H1 (cell line): ENCODE results near the gene STX8. TPM values are rescaled to one million over a fixed set of nuclear protein-coding genes. Genes with fewer than 3 reads are reported as not detected.

ENCODE experiments used
- CTCF ChIA-PET: fragments of 300-600 bp; sonication (Branson Sonifier 250); formaldehyde crosslinking; loops from one replicate; lab custom pipeline; 2021; ENCODE audit not compliant: partially characterized antibody; lab: Charles Lee
- POLR2A ChIA-PET: fragments of 300-600 bp; sonication (Branson Sonifier 250); formaldehyde crosslinking; loops from one replicate; lab custom pipeline; 2021; ENCODE audit warnings: inconsistent platforms; ENCODE audit not compliant: partially characterized antibody; lab: Charles Lee
- DNase-seq, 2 experiments: peaks; one replicate each; pipeline versions ENCODE4 v3.0.0 to v3.0.0-alpha.2; 2010 to 2022; ENCODE audit warnings: low spot score in 2 of 2, low read depth in 1 of 2, mixed read lengths in 1 of 2
- FAIRE-seq: peaks from 2 replicates; lab custom pipeline; 2011; peaks lifted over from hg19 to GRCh38; lab: Jason Lieb, UNC
- H2AFZ ChIP-seq: 2 replicates; pipeline ENCODE4 v1.8.1; 2012; ENCODE audit warnings: low read length, inconsistent platforms
- H2AK5ac ChIP-seq: 2 replicates; pipeline ENCODE4 v1.6.1; 2013; ENCODE audit warnings: low read depth, low read length
- H2BK120ac ChIP-seq: replicated peaks from 2 replicates; pipeline ENCODE3; 2013; ENCODE audit warnings: low read depth, low read length, inconsistent platforms
- H2BK12ac ChIP-seq: 2 replicates; pipeline ENCODE4 v1.6.1; 2013; ENCODE audit warnings: low read depth, low read length
- H2BK15ac ChIP-seq: 2 replicates; pipeline ENCODE4 v1.6.1; 2013; ENCODE audit warnings: low read length
- H2BK20ac ChIP-seq: 2 replicates; pipeline ENCODE4 v1.6.1; 2013; ENCODE audit warnings: low read length
- H2BK5ac ChIP-seq: 2 replicates; pipeline ENCODE4 v1.6.1; 2013; ENCODE audit warnings: low read depth, low read length
- H3K14ac ChIP-seq: 2 replicates; pipeline ENCODE4 v1.6.1; 2013; ENCODE audit warnings: inconsistent platforms; ENCODE audit not compliant: insufficient read length
- H3K18ac ChIP-seq: 2 replicates; pipeline ENCODE4 v1.6.1; 2013; ENCODE audit warnings: low read length; ENCODE audit errors: extremely low read depth
- H3K23ac ChIP-seq: 2 replicates; pipeline ENCODE4 v1.6.1; 2013; ENCODE audit warnings: inconsistent platforms; ENCODE audit not compliant: insufficient read length
- H3K23me2 ChIP-seq: 2 replicates; pipeline ENCODE4 v1.6.1; 2013; ENCODE audit warnings: low read depth, low read length
- H3K27ac ChIP-seq: 2 replicates; pipeline ENCODE4 v1.6.1; 2011; ENCODE audit warnings: low read depth, low read length, inconsistent platforms
- H3K27me3 ChIP-seq, 4 experiments: replicated peaks in 1 of 4; 1 replicate in 1 of 4; 2 replicates in 3 of 4; pipeline versions ENCODE4 v1.6.1 to v1.8.1; 2011 to 2013; ENCODE audit warnings: low read length in 3 of 4, mild to moderate bottlenecking in 3 of 4, inconsistent platforms in 2 of 4, mixed read lengths in 2 of 4, moderate library complexity in 1 of 4; ENCODE audit not compliant: control insufficient read depth in 3 of 4, insufficient read depth in 3 of 4; ENCODE audit errors: extremely low read depth in 1 of 4
- H3K36me3 ChIP-seq, 4 experiments: 2 replicates each; pipeline versions ENCODE4 v1.6.1 to v1.8.1; 2011 to 2013; ENCODE audit warnings: mild to moderate bottlenecking in 4 of 4, low read length in 3 of 4, moderate library complexity in 2 of 4, control low read depth in 1 of 4, inconsistent platforms in 1 of 4; ENCODE audit not compliant: insufficient read depth in 4 of 4, control insufficient read depth in 2 of 4
- H3K4ac ChIP-seq: replicated peaks from 2 replicates; pipeline ENCODE3; 2013; ENCODE audit warnings: low read length, low read depth, mixed read lengths, inconsistent platforms; ENCODE audit not compliant: insufficient read length
- H3K4me1 ChIP-seq, 4 experiments: replicated peaks in 1 of 4; 1 replicate in 1 of 4; 2 replicates in 3 of 4; pipeline versions ENCODE4 v1.6.1 to v1.8.1; 2011 to 2013; ENCODE audit warnings: low read length in 3 of 4, inconsistent platforms in 2 of 4, mixed read lengths in 1 of 4; ENCODE audit not compliant: insufficient read depth in 4 of 4, control insufficient read depth in 3 of 4
- H3K4me2 ChIP-seq, 2 experiments: 2 replicates each; pipeline versions ENCODE4 v1.6.1 to v1.8.1; 2011 to 2013; ENCODE audit warnings: low read depth in 2 of 2, low read length in 2 of 2, control low read depth in 1 of 2, inconsistent platforms in 1 of 2, mild to moderate bottlenecking in 1 of 2; ENCODE audit not compliant: insufficient read depth in 1 of 2
- H3K4me3 ChIP-seq, 4 experiments: fragments of 200-600, 300-600 bp in 1 of 4; sonication (generic), shearing (Covaris generic), sonication (Bioruptor Twin) in 1 of 4; 2 replicates each; pipeline versions ENCODE4 v1.5.1 to v1.8.1; 2011 to 2016; ENCODE audit warnings: low read length in 4 of 4, low read depth in 3 of 4, control low read depth in 2 of 4, inconsistent platforms in 2 of 4, mild to moderate bottlenecking in 2 of 4, mixed read lengths in 1 of 4, moderate library complexity in 1 of 4; ENCODE audit not compliant: insufficient read depth in 2 of 4; ENCODE audit errors: extremely low read depth in 1 of 4
- H3K56ac ChIP-seq: replicated peaks from 2 replicates; pipeline ENCODE3; 2013; ENCODE audit warnings: low read depth, mild to moderate bottlenecking, mixed read lengths, low read length, inconsistent platforms; ENCODE audit not compliant: insufficient read length
- H3K79me1 ChIP-seq: 2 replicates; pipeline ENCODE4 v1.6.1; 2013; ENCODE audit warnings: low read depth, low read length, control low read depth
- H3K79me2 ChIP-seq, 2 experiments: 2 replicates each; pipeline versions ENCODE4 v1.6.1 to v1.8.1; 2012 to 2013; ENCODE audit warnings: low read length in 2 of 2, mild to moderate bottlenecking in 2 of 2, inconsistent platforms in 1 of 2; ENCODE audit not compliant: insufficient read depth in 2 of 2, control insufficient read depth in 1 of 2
- H3K9ac ChIP-seq, 4 experiments: replicated peaks in 1 of 4; 1 replicate in 1 of 4; 2 replicates in 3 of 4; pipeline versions ENCODE4 v1.6.1 to v1.8.1; 2011 to 2013; ENCODE audit warnings: low read depth in 3 of 4, low read length in 3 of 4, control low read depth in 2 of 4, mild to moderate bottlenecking in 2 of 4, moderate library complexity in 2 of 4, inconsistent platforms in 1 of 4; ENCODE audit errors: extremely low read depth in 1 of 4
- H3K9me3 ChIP-seq, 2 experiments: 2 replicates each; pipeline versions ENCODE4 v1.6.1 to v1.8.1; 2012 to 2013; ENCODE audit warnings: mild to moderate bottlenecking in 2 of 2, moderate library complexity in 2 of 2, control low read depth in 1 of 2, inconsistent platforms in 1 of 2, low read depth in 1 of 2, low read length in 1 of 2, mixed read lengths in 1 of 2; ENCODE audit not compliant: insufficient read depth in 2 of 2
- H4K20me1 ChIP-seq, 2 experiments: replicated peaks in 1 of 2; 2 replicates each; pipeline versions ENCODE3 to v1.8.1; 2011 to 2013; ENCODE audit warnings: inconsistent platforms in 2 of 2, low read length in 2 of 2, mild to moderate bottlenecking in 1 of 2; ENCODE audit not compliant: insufficient read depth in 2 of 2, control insufficient read depth in 1 of 2
- H4K5ac ChIP-seq: 2 replicates; pipeline ENCODE4 v1.6.1; 2013; ENCODE audit warnings: low read length, low read depth, mixed read lengths, inconsistent platforms; ENCODE audit not compliant: insufficient read length
- H4K8ac ChIP-seq: 2 replicates; pipeline ENCODE4 v1.8.0; 2013; ENCODE audit warnings: mild to moderate bottlenecking, moderate library complexity, low read length, inconsistent platforms; ENCODE audit not compliant: insufficient read depth; ENCODE audit errors: extremely low read depth
- H4K91ac ChIP-seq: replicated peaks from 2 replicates; pipeline ENCODE3; 2013; ENCODE audit warnings: low read length, mixed read lengths, inconsistent platforms; ENCODE audit not compliant: insufficient read length
- ATF2 ChIP-seq: IDR thresholded peaks from 2 replicates; pipeline ENCODE4 v1.6.1; 2012; ENCODE audit warnings: low read length, inconsistent platforms
- CHD1 ChIP-seq: IDR thresholded peaks from 2 replicates; pipeline ENCODE4 v1.6.1; 2012; ENCODE audit warnings: low read depth, low read length, improper control_type of control experiment
- EP300 ChIP-seq, 2 experiments: IDR thresholded peaks; 1 replicate in 1 of 2; 2 replicates in 1 of 2; pipeline ENCODE4 v1.6.1; 2011 to 2012; ENCODE audit warnings: low read depth in 2 of 2, low read length in 2 of 2, mild to moderate bottlenecking in 2 of 2, borderline replicate concordance in 1 of 2, inconsistent platforms in 1 of 2, moderate library complexity in 1 of 2
- JUN ChIP-seq: IDR thresholded peaks from 2 replicates; pipeline ENCODE4 v1.6.1; 2011; ENCODE audit warnings: low read depth, mild to moderate bottlenecking, improper control_type of control experiment, low read length
- POU5F1 ChIP-seq: IDR thresholded peaks from 2 replicates; pipeline ENCODE4 v1.6.1; 2011; ENCODE audit warnings: low read depth, mild to moderate bottlenecking, low read length, moderate library complexity
- SIRT6 ChIP-seq: IDR thresholded peaks from one replicate; pipeline ENCODE4 v1.7.1; 2012; ENCODE audit warnings: low read length, inconsistent platforms
- SP1 ChIP-seq: IDR thresholded peaks from 2 replicates; pipeline ENCODE4 v1.6.1; 2011; ENCODE audit warnings: low read depth, low read length
- SUZ12 ChIP-seq: fragments of 200-600 bp; sonication (generic); IDR thresholded peaks from 2 replicates; pipeline ENCODE4 v1.6.1; 2012; ENCODE audit warnings: mild to moderate bottlenecking, inconsistent platforms, low read length, moderate library complexity, mixed read lengths
- TAF7 ChIP-seq: optimal IDR thresholded peaks from 2 replicates; pipeline ENCODE3; 2011; ENCODE audit warnings: low read depth, mild to moderate bottlenecking, inconsistent platforms, low read length, moderate library complexity, borderline replicate concordance
- WGBS, 2 experiments: shearing (Covaris generic) in 1 of 2; methylation state at CpG; one replicate each; pipeline versions ENCODE4 v1.1.6 to v1.1.7; 2013 to 2015; ENCODE audit warnings: low lambda C conversion rate in 2 of 2, mixed read lengths in 2 of 2, inconsistent platforms in 1 of 2, low coverage in 1 of 2, missing lambda C conversion rate in 1 of 2; ENCODE audit not compliant: insufficient replicate concordance in 2 of 2, insufficient coverage in 1 of 2, insufficient read length in 1 of 2; ENCODE audit errors: extremely low coverage in 1 of 2, missing lambda C conversion rate in 1 of 2; 5-methylcytosine and 5-hydroxymethylcytosine counted together
- polyA plus RNA-seq, 7 experiments: library from polyadenylated mRNA; depleted of rRNA in 3 of 7; stranded (reverse) in 5 of 7; unstranded in 2 of 7; fragments of >200 nt in 5 of 7; fragments of 200-250 nt in 2 of 7; gene quantifications; 1 replicate in 5 of 7; 2 replicates in 1 of 7; 4 replicates in 1 of 7; pipeline versions ENCODE4 v1.2.1 to v1.2.3, GENCODE V29; 2011 to 2013; ENCODE audit warnings: missing spikeins in 2 of 7, mixed read lengths in 2 of 7
- total RNA-seq: library from RNA; stranded (reverse); fragmentation: NEBNext Ultra II Directional; extraction: Animal tissue kit (Norgen Biotek cat#: 25700); gene quantifications from 2 replicates; pipeline ENCODE4 v1.2.1, GENCODE V29; 2021
- TF ChIP-seq, protein P1 (sequence below): IDR thresholded peaks from 2 replicates; pipeline ENCODE4 v1.6.1; 2011; ENCODE audit warnings: low read depth, mild to moderate bottlenecking, low read length; ENCODE audit not compliant: insufficient read depth

STX8 gene
- total and polyA plus RNA-seq, 2 of the 8 experiments (the other 6 are each of a cell fraction or from before 2014, with no cell fraction given), result 22.8 to 42.5 TPM

- Histone ChIP-seq H2BK12ac (no peak overlapping the region), H2AK5ac (no peak overlapping the region), H2BK15ac (no peak overlapping the region), H3K27me3 (no peaks in the 10 kb centered on the region), H3K27ac (no peak overlapping the region), H4K20me1 (no peaks in the 10 kb centered on the region), H3K4me1 (no peaks in the 10 kb centered on the region), H3K79me2 (no peaks in the 10 kb centered on the region), H3K18ac (no peak overlapping the region), H3K56ac (no peak overlapping the region), H4K8ac (no peak overlapping the region), H2AFZ (no peak overlapping the region), H3K23me2 (no peaks in the 10 kb centered on the region), H3K14ac (no peak overlapping the region), H3K4me3 (no peak overlapping the region), H2BK120ac (no peak overlapping the region), H3K79me1 (no peaks in the 10 kb centered on the region), H3K4ac (no peak overlapping the region), H3K36me3 (no peaks in the 10 kb centered on the region), H3K9me3 (no peaks in the 10 kb centered on the region), H2BK20ac (no peak overlapping the region), H4K5ac (no peak overlapping the region), H3K4me2 (no peak overlapping the region), H4K91ac (no peak overlapping the region), H2BK5ac (no peak overlapping the region), H3K23ac (no peak overlapping the region), H3K9ac (no peak overlapping the region)
- FAIRE-seq (no peak), DNase-seq (no peak)
- ChIA-PET POLR2A (no interaction called here), CTCF (no interaction called here)
- WGBS, 2 experiments, result 91% methylated on average over 6 of the region's 6 CpGs; no CpG with 5 or more reads in 1 of the 2 experiments
- no peak for TF ChIP-seq SP1
- TF ChIP-seq JUN, result no peak
- no peak for TF ChIP-seq POU5F1
- TF ChIP-seq TAF7, result no peak
- no peak for TF ChIP-seq ATF2
- no peak for TF ChIP-seq SUZ12
- TF ChIP-seq, protein P1, sequence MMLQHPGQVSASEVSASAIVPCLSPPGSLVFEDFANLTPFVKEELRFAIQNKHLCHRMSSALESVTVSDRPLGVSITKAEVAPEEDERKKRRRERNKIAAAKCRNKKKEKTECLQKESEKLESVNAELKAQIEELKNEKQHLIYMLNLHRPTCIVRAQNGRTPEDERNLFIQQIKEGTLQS, result no peak
- TF ChIP-seq SIRT6, result no peak
- TF ChIP-seq EP300 (IDR thresholded peaks at IDR 0.05; ENCODE audit: borderline replicate concordance in 1 of 2, low read depth in 2 of 2, low read length in 2 of 2), result no peak
- TF ChIP-seq CHD1, result no peak
Measured at GRCh38 chr17:9457005-9457404, 118.6 kb downstream of the STX8 start.
